Mammary epithelial cell (primary cell): ENCODE data around the gene FERMT2.

ENCODE experiments used
- CTCF ChIP-seq, 2 donors: IDR thresholded peaks in 1 of 2; conservative IDR thresholded peaks in 1 of 2; 2 replicates each; pipeline ENCODE4 v1.5.1; 2011 to 2012; ENCODE audit warnings: inconsistent platforms in 2 of 2, low read length in 2 of 2, mild to moderate bottlenecking in 2 of 2, control low read depth in 1 of 2, low read depth in 1 of 2; ENCODE audit not compliant: insufficient read depth in 1 of 2; ENCODE audit errors: extremely low read depth in 1 of 2
- EZH2 ChIP-seq: IDR thresholded peaks from 2 replicates; pipeline ENCODE4 v1.6.1; 2012; ENCODE audit warnings: low read length, inconsistent platforms, borderline replicate concordance

GRCh38 chr14:52850451-52850909 is 100.4 kb downstream of the FERMT2 start:
- TF ChIP-seq CTCF (conservative IDR thresholded peaks at IDR 0.05 in 1 of 2, IDR thresholded peaks at IDR 0.05 in 1 of 2; ENCODE audit: extremely low read depth in 1 of 2, insufficient read depth in 1 of 2, low read depth in 1 of 2, low read length in 2 of 2) (no peak), EZH2 (no peak)
